ENCODE results near the gene KIF3B. TPM values are rescaled to one million over a fixed set of nuclear protein-coding genes. Genes with fewer than 3 reads are reported as not detected.
A peak's percentile ranks its signal among the peaks of the same experiment; 100 is the strongest.

The KIF3B gene
- total and polyA plus RNA-seq, 2 of the 13 experiments (the other 11 are each of a cell fraction or from before 2014, with no cell fraction given), result 23.6 to 28.8 TPM

GRCh38 chr20:32338665-32339064, 61.2 kb downstream of the KIF3B start (continued):
- TF ChIP-seq PATZ1 (CRISPR knock-in tag; IDR thresholded peaks at IDR 0.05) (0 out of 2 replicates have a peak, but pooled peaks have one; percentile 18), REPIN1 (CRISPR knock-in tag; IDR thresholded peaks at IDR 0.05; ENCODE audit: borderline replicate concordance, low read depth) (0 out of 2 replicates have a peak, but pooled peaks have one; percentile 36), ZNF781 (CRISPR knock-in tag; IDR thresholded peaks at IDR 0.05; ENCODE audit: borderline replicate concordance, not compliant biosample characterization) (no peak), ZNF558 (CRISPR knock-in tag; IDR thresholded peaks at IDR 0.05; ENCODE audit: borderline replicate concordance) (no peak), CERS6 (CRISPR knock-in tag; IDR thresholded peaks at IDR 0.05) (no peak), POGZ (CRISPR knock-in tag; IDR thresholded peaks at IDR 0.05) (no peak; the same call in 1 of the 2 replicates), KDM4B (CRISPR knock-in tag; IDR thresholded peaks at IDR 0.05) (no peak), ZNF350 (CRISPR knock-in tag; IDR thresholded peaks at IDR 0.05; ENCODE audit: borderline replicate concordance, low read depth) (peak; percentile 31; the same call in 1 of the 2 replicates), SIX4 (CRISPR knock-in tag; IDR thresholded peaks at IDR 0.05) (no peak), NFKB2 (CRISPR knock-in tag; IDR thresholded peaks at IDR 0.05; ENCODE audit: borderline replicate concordance) (no peak), KMT2A (CRISPR knock-in tag; IDR thresholded peaks at IDR 0.05) (no peak), RXRB (CRISPR knock-in tag; IDR thresholded peaks at IDR 0.05; ENCODE audit: borderline replicate concordance) (peak; percentile 78), KLF6 (CRISPR knock-in tag; IDR thresholded peaks at IDR 0.05) (0 out of 2 replicates have a peak, but pooled peaks have one; percentile 20), ONECUT2 (CRISPR knock-in tag; IDR thresholded peaks at IDR 0.05) (no peak), NR2F1 (CRISPR knock-in tag; IDR thresholded peaks at IDR 0.05) (peak; percentile 78 to 92), ZBTB44 (CRISPR knock-in tag; IDR thresholded peaks at IDR 0.05) (no peak), ESRRA (CRISPR knock-in tag; IDR thresholded peaks at IDR 0.05; ENCODE audit: low read depth) (no peak), CEBPG (CRISPR knock-in tag; IDR thresholded peaks at IDR 0.05) (peak; percentile 99), SAP130 (CRISPR knock-in tag; IDR thresholded peaks at IDR 0.05; ENCODE audit: low read depth) (peak; percentile 66), MYC (CRISPR knock-in tag; IDR thresholded peaks at IDR 0.05; ENCODE audit: borderline replicate concordance) (no peak), NCOA5 (CRISPR knock-in tag; IDR thresholded peaks at IDR 0.05) (no peak), IRF2 (CRISPR knock-in tag; IDR thresholded peaks at IDR 0.05) (peak; percentile 61; the same call in 1 of the 2 replicates), CSRNP1 (CRISPR knock-in tag; IDR thresholded peaks at IDR 0.05) (no peak), ZNF138 (CRISPR knock-in tag; IDR thresholded peaks at IDR 0.05; ENCODE audit: low read depth) (0 out of 2 replicates have a peak, but pooled peaks have one; percentile 39), ZNF598 (CRISPR knock-in tag; IDR thresholded peaks at IDR 0.05; ENCODE audit: borderline replicate concordance) (peak; percentile 47; the same call in 1 of the 2 replicates), FOSL2 (CRISPR knock-in tag; IDR thresholded peaks at IDR 0.05) (peak; percentile 73), NFE2 (CRISPR knock-in tag; IDR thresholded peaks at IDR 0.05) (no peak)
